A549 treated with ZK216348 at 1 μM for 4 hours (cell line): ENCODE results near the gene EZH2. TPM values are rescaled to one million over a fixed set of nuclear protein-coding genes. Genes with fewer than 3 reads are reported as not detected.

ENCODE experiments used
- total RNA-seq: library from RNA; stranded (reverse); fragments of 200-300 nt; extraction: Qiagen RNA extraction; gene quantifications from 5 replicates; pipeline ENCODE4 v1.2.3, GENCODE V29; 2022; ENCODE audit warnings: low read depth

Gene EZH2
- total RNA-seq, result 20.8 to 24.5 TPM (median 23.4 TPM) in 5 replicates

DNA sequence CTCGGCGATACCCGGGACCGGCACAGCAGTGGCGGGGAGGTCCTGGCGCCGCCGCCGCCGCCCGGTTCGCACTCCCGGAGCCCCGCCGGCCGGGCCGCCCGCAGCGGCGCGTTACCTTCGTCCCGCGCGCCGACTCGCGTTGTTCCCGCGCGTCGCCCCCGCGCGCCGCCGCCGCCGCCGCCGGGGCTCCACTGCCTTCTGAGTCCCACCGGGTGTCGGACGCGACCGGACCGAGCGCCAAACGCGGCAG lies at the start of gene EZH2:
TSS of gene EZH2 (minus strand) at position 243 of the 250 bp plus-strand sequence. CDS start 36,993 bp downstream, outside the sequence.

Other genes with a start within 250 kb of the EZH2 start
- gene CUL1, start 185.4 kb downstream of the EZH2 start, total RNA-seq, result 55.7 to 62.7 TPM (median 57.2 TPM) in 5 replicates
- 171 to 184 TPM (median 176 TPM) in 5 replicates for gene PDIA4, start 144.2 kb upstream of the EZH2 start, total RNA-seq
- 5.3 to 7.0 TPM (median 6.4 TPM) in 5 replicates for gene ZNF786, start 206.4 kb upstream of the EZH2 start, total RNA-seq
- gene ZNF425, start 242.0 kb upstream of the EZH2 start, total RNA-seq, result 1.3 to 1.9 TPM (median 1.5 TPM) in 5 replicates